Peyer's patch (tissue), 4 donors: ENCODE measurements around the gene SNX18. TPM values are rescaled to one million over a fixed set of nuclear protein-coding genes. Genes with fewer than 3 reads are reported as not detected.

Source experiments
- DNase-seq, 3 donors: peaks; one replicate each; pipeline ENCODE4 v3.0.0-alpha.2; 2017 to 2019
- H3K27ac ChIP-seq, 4 donors: fragments of 200-600 bp; sonication (generic); one replicate each; pipeline ENCODE4 v1.5.1; 2016 to 2019
- H3K27me3 ChIP-seq, 2 donors: fragments of 200-600 bp; sonication (generic); one replicate each; pipeline ENCODE4 v1.5.1; 2019
- H3K36me3 ChIP-seq, 3 donors: fragments of 200-600 bp; sonication (generic); one replicate each; pipeline ENCODE4 v1.5.1; 2016 to 2019
- H3K4me1 ChIP-seq, 4 donors: fragments of 200-600 bp; sonication (generic); one replicate each; pipeline ENCODE4 v1.5.1; 2016 to 2019
- H3K4me3 ChIP-seq, 4 donors: fragments of 200-600 bp; sonication (generic); 1 replicate in 3 of 4; 2 replicates in 1 of 4; pipeline ENCODE4 v1.5.1; 2016 to 2019; ENCODE audit warnings: mild to moderate bottlenecking in 1 of 4
- H3K9me3 ChIP-seq, 4 donors: fragments of 200-600 bp; sonication (generic); one replicate each; pipeline ENCODE4 v1.5.1; 2016 to 2019; ENCODE audit warnings: mild to moderate bottlenecking in 1 of 4
- CTCF ChIP-seq, 6 experiments: fragments of 450-650 bp in 4 of 6; fragments of 200-600 bp in 2 of 6; sonication (generic) in 1 of 6; IDR thresholded peaks; one replicate each; pipeline ENCODE4 v1.5.1; 2017 to 2019; ENCODE audit warnings: antibody characterized with exemption in 6 of 6, mild to moderate bottlenecking in 3 of 6, moderate library complexity in 1 of 6
- POLR2A ChIP-seq, 2 donors: fragments of 450-650 bp; IDR thresholded peaks; one replicate each; pipeline ENCODE4 v1.5.1; 2017; ENCODE audit warnings: antibody characterized with exemption in 2 of 2, mild to moderate bottlenecking in 2 of 2, moderate library complexity in 2 of 2
- total RNA-seq, 4 donors: library from RNA; depleted of rRNA; stranded (reverse); fragments of >200 nt; gene quantifications; one replicate each; pipeline ENCODE4 v1.1.0, GENCODE V29; 2016

Gene SNX18
- total RNA-seq, 4 donors from 2014 or later, result 18.2 to 28.0 (median 22.5) TPM

- Histone ChIP-seq H3K36me3 (no peaks in the 10 kb centered on the region), H3K4me3 (no peak overlapping the region), H3K27me3 (no peaks in the 10 kb centered on the region), H3K27ac (no peak overlapping the region), H3K4me1 (peaks cover 0 to 8% (median 0%) of the 10 kb centered on the region in 4 donors), H3K9me3 (no peaks in the 10 kb centered on the region)
- TF ChIP-seq POLR2A (IDR thresholded peaks at IDR 0.05), result no peak
- TF ChIP-seq CTCF (IDR thresholded peaks at IDR 0.05), result no peak
- no peak for DNase-seq
These were observed 34.9 kb downstream of the SNX18 start for GRCh38 chr5:54552446-54552845.

GRCh38 chr5:54553659-54554207, 36.2 kb downstream of the SNX18 start:
- Histone ChIP-seq H3K27ac (no peak overlapping the region), H3K9me3 (no peaks in the 10 kb centered on the region), H3K4me1 (no peaks in the 10 kb centered on the region), H3K4me3 (no peak overlapping the region), H3K27me3 (no peaks in the 10 kb centered on the region), H3K36me3 (no peaks in the 10 kb centered on the region)
- no peak for TF ChIP-seq POLR2A (IDR thresholded peaks at IDR 0.05)
- TF ChIP-seq CTCF (IDR thresholded peaks at IDR 0.05), result no peak
- no peak for DNase-seq

GRCh38 chr5:54556141-54556540, 38.6 kb downstream of the SNX18 start:
- H3K27me3 ChIP-seq, result no peaks in the 10 kb centered on the region
- H3K9me3 ChIP-seq, result no peaks in the 10 kb centered on the region
- no peak for DNase-seq
- H3K36me3 ChIP-seq, result no peaks in the 10 kb centered on the region
- TF ChIP-seq POLR2A (IDR thresholded peaks at IDR 0.05) (no peak), CTCF (IDR thresholded peaks at IDR 0.05) (no peak)
- H3K4me3 ChIP-seq, result no peak overlapping the region
- H3K4me1 ChIP-seq, result no peaks in the 10 kb centered on the region
- no peak overlapping the region for H3K27ac ChIP-seq

- TF ChIP-seq CTCF (IDR thresholded peaks at IDR 0.05) (no peak), POLR2A (IDR thresholded peaks at IDR 0.05) (no peak)
- no peaks in the 10 kb centered on the region for H3K4me1 ChIP-seq
- no peak for DNase-seq
- H3K4me3 ChIP-seq, result no peak overlapping the region
- no peaks in the 10 kb centered on the region for H3K36me3 ChIP-seq
- no peaks in the 10 kb centered on the region for H3K9me3 ChIP-seq
- H3K27me3 ChIP-seq, result no peaks in the 10 kb centered on the region
- H3K27ac ChIP-seq, result no peak overlapping the region
These were observed 40.8 kb downstream of the SNX18 start for GRCh38 chr5:54558362-54558761.

GRCh38 chr5:54561651-54562050, 44.1 kb downstream of the SNX18 start:
- no peak for TF ChIP-seq POLR2A (IDR thresholded peaks at IDR 0.05)
- TF ChIP-seq CTCF (IDR thresholded peaks at IDR 0.05), result no peak

More at GRCh38 chr5:54561651-54562050, 44.1 kb downstream of the SNX18 start:
- Histone ChIP-seq H3K4me1 (no peaks in the 10 kb centered on the region), H3K36me3 (no peaks in the 10 kb centered on the region), H3K4me3 (no peak overlapping the region), H3K9me3 (no peaks in the 10 kb centered on the region), H3K27me3 (no peaks in the 10 kb centered on the region), H3K27ac (no peak overlapping the region)
- no peak for DNase-seq
